Measurements from ENCODE around the gene CKAP5.

CKAP5 gene

GRCh38 chr11:46701078-46701654 is 144.9 kb downstream of the CKAP5 start:
- Histone ChIP-seq H3K9me3 (ENCODE audit: control insufficient read depth, insufficient read depth, low read depth, low read length) (no peaks in the 10 kb centered on the region), H3K36me3 (ENCODE audit: control insufficient read depth in 2 of 2, insufficient read depth in 1 of 2, low read length in 2 of 2) (peaks cover 4 to 49% of the 10 kb centered on the region in 2 experiments; a peak in 2 of 3 replicates), H3K4me1 (ENCODE audit: control insufficient read depth, insufficient read depth, low read length) (no peaks in the 10 kb centered on the region), H3K4me3 (ENCODE audit: low read depth, low read length) (peak overlapping the region; percentile 76), H3K27ac (ENCODE audit: extremely low read depth, low read depth, low read length) (peak overlapping the region; percentile 87)
- ChIA-PET CTCF (interaction anchor here (0.9 kb wide), 1 partner anchor 334 kb away, joined by 3 read pairs; no protein-coding TSS in a partner anchor), POLR2A (interaction anchor here (0.6 to 2.0 kb wide), 12 partner anchors 9 to 641 kb away, joined by 3 to 9 read pairs (median 4); partner anchors contain the start of genes AMBRA1 and ATG13)
- TF ChIP-seq ZNF658 (tag by site-specific recombination; IDR thresholded peaks at IDR 0.05) (no peak), GLIS1 (tag by site-specific recombination; IDR thresholded peaks at IDR 0.05) (peak; percentile 26; the same call in 1 of the 2 replicates), PRDM4 (tag by site-specific recombination; IDR thresholded peaks at IDR 0.05) (0 out of 2 replicates have a peak, but pooled peaks have one; percentile 3), GLIS2 (tag by site-specific recombination; IDR thresholded peaks at IDR 0.05) (peak; percentile 45), HOXC10 (CRISPR knock-in tag; IDR thresholded peaks at IDR 0.05) (0 out of 2 replicates have a peak, but pooled peaks have one; percentile 55)

GRCh38 chr11:46700241-46701077 is 145.6 kb downstream of the CKAP5 start, which contains the start of the genes ARHGAP1 and ZNF408:
Gene ARHGAP1, minus strand, starts transcription at chr11:46700619. Its CDS starts 4,512 bp downstream, at chr11:46696107.
Gene ZNF408, plus strand, starts transcription at chr11:46701031. Its CDS starts 17 bp downstream, at chr11:46701048.
- ChIA-PET POLR2A (interaction anchor here (0.5 to 2.0 kb wide), 17 partner anchors 9 to 642 kb away, joined by 3 to 9 read pairs (median 3); partner anchors contain the start of genes AMBRA1 and ATG13), CTCF (interaction anchor here (0.6 to 0.9 kb wide), 2 partner anchors 324 to 333 kb away, joined by 3 read pairs; no protein-coding TSS in a partner anchor)
- Histone ChIP-seq H3K4me3 (ENCODE audit: low read depth, low read length) (peak within 1 kb of the TSS; percentile 76), H3K27ac (ENCODE audit: extremely low read depth, low read depth, low read length) (peak within 1 kb of the TSS; percentile 87), H3K9me3 (ENCODE audit: control insufficient read depth, insufficient read depth, low read depth, low read length) (no peaks in the 10 kb centered on the region), H3K4me1 (ENCODE audit: control insufficient read depth, insufficient read depth, low read length) (no peaks in the 10 kb centered on the region), H3K36me3 (ENCODE audit: control insufficient read depth in 2 of 2, insufficient read depth in 1 of 2, low read length in 2 of 2) (peaks cover 4 to 49% of the 10 kb centered on the region in 2 experiments; a peak in 2 of 3 replicates)
- no peak for TF ChIP-seq ZNF221 (tag by site-specific recombination; IDR thresholded peaks at IDR 0.05; ENCODE audit: borderline replicate concordance)
- peak; percentile 96 for TF ChIP-seq KLF8 (tag by site-specific recombination; IDR thresholded peaks at IDR 0.05)
- peak; percentile 98 for TF ChIP-seq KLF10 (tag by site-specific recombination; IDR thresholded peaks at IDR 0.05)
- TF ChIP-seq ZNF776 (tag by site-specific recombination; IDR thresholded peaks at IDR 0.05; ENCODE audit: borderline replicate concordance) = no peak
- TF ChIP-seq HIC1 (tag by site-specific recombination; IDR thresholded peaks at IDR 0.05) = peak; percentile 41; the same call in 1 of the 2 replicates
- no peak for TF ChIP-seq ZNF707 (tag by site-specific recombination; IDR thresholded peaks at IDR 0.05)
- peak; percentile 76; the same call in 1 of the 2 replicates for TF ChIP-seq ZSCAN5A (tag by site-specific recombination; IDR thresholded peaks at IDR 0.05)
- no peak for TF ChIP-seq ZNF701 (tag by site-specific recombination; IDR thresholded peaks at IDR 0.05)
- TF ChIP-seq PATZ1 (tag by site-specific recombination; IDR thresholded peaks at IDR 0.05) = peak; percentile 89
- peak; percentile 94 for TF ChIP-seq ZXDB (tag by site-specific recombination; IDR thresholded peaks at IDR 0.05)
- peak; percentile 54 for TF ChIP-seq ZNF600 (tag by site-specific recombination; IDR thresholded peaks at IDR 0.05)
- TF ChIP-seq ZNF423 (tag by site-specific recombination; IDR thresholded peaks at IDR 0.05) = no peak
- peak; percentile 81; the same call in 1 of the 2 replicates for TF ChIP-seq ZNF561 (tag by site-specific recombination; IDR thresholded peaks at IDR 0.05; ENCODE audit: borderline replicate concordance)
- peak; percentile 67; the same call in 1 of the 2 replicates for TF ChIP-seq ZSCAN18 (tag by site-specific recombination; IDR thresholded peaks at IDR 0.05)
- peak; percentile 94 for TF ChIP-seq ZNF362 (tag by site-specific recombination; IDR thresholded peaks at IDR 0.05)
- TF ChIP-seq EGR2 (tag by site-specific recombination; IDR thresholded peaks at IDR 0.05; ENCODE audit: low read depth) = 0 out of 2 replicates have a peak, but pooled peaks have one; percentile 10

Data from HEK293 (cell line).